Panc1 (cell line): ENCODE results near the gene PRDM1. TPM values are rescaled to one million over a fixed set of nuclear protein-coding genes. Genes with fewer than 3 reads are reported as not detected.

Source experiments
- ATAC-seq: fragments of 200-7000 bp; cut with Tn5 transposase; 2 replicates; pipeline ENCODE4 v1.9.1; 2020; ENCODE audit warnings: mild to moderate bottlenecking, moderate library complexity
- BruUV-seq: library from RNA; stranded (reverse); fragments of 400-500 nt; replicated peaks from 2 replicates; lab custom pipeline; 2021; lab: Mats Ljungman, UMichigan
- CTCF ChIA-PET: fragments of 300-600 bp; sonication (Branson Sonifier 250); formaldehyde crosslinking; loops from one replicate; lab custom pipeline; 2022; ENCODE audit warnings: antibody characterized with exemption; lab: Charles Lee
- POLR2A ChIA-PET: fragments of 300-600 bp; sonication (Branson Sonifier 250); formaldehyde crosslinking; loops from one replicate; lab custom pipeline; 2022; ENCODE audit warnings: antibody characterized with exemption; lab: Charles Lee
- DNase-seq: peaks from one replicate; pipeline ENCODE4 v3.0.0-alpha.2; 2010; ENCODE audit warnings: low read depth, low spot score
- H3K27ac ChIP-seq: 2 replicates; pipeline ENCODE4 v1.5.1; 2011; ENCODE audit warnings: mild to moderate bottlenecking, low read length, inconsistent platforms
- H3K27me3 ChIP-seq: fragments of 200-500 bp; sonication (Bioruptor generic); 2 replicates; pipeline ENCODE4 v1.6.0; 2014; ENCODE audit warnings: low read length, inconsistent platforms; ENCODE audit not compliant: control insufficient read depth, insufficient read depth
- H3K36me3 ChIP-seq: fragments of 200-500 bp; sonication (Bioruptor generic); 2 replicates; pipeline ENCODE4 v1.5.1; 2014; ENCODE audit warnings: inconsistent platforms, mild to moderate bottlenecking, low read length, moderate library complexity; ENCODE audit not compliant: control insufficient read depth, insufficient read depth
- H3K4me1 ChIP-seq: 2 replicates; pipeline ENCODE4 v1.5.1; 2011; ENCODE audit warnings: inconsistent platforms, mild to moderate bottlenecking, low read length, moderate library complexity; ENCODE audit not compliant: control insufficient read depth, insufficient read depth
- H3K4me3 ChIP-seq, 2 experiments: 2 replicates each; pipeline ENCODE4 v1.5.1; 2011 to 2012; ENCODE audit warnings: low read depth in 2 of 2, low read length in 2 of 2, mild to moderate bottlenecking in 2 of 2, inconsistent platforms in 1 of 2, moderate library complexity in 1 of 2
- H3K9me3 ChIP-seq: fragments of 200-500 bp; sonication (Bioruptor generic); 2 replicates; pipeline ENCODE4 v1.5.1; 2014; ENCODE audit warnings: low read depth, mild to moderate bottlenecking, inconsistent platforms, low read length, moderate library complexity; ENCODE audit not compliant: control insufficient read depth, insufficient read depth
- POLR2AphosphoS5 ChIP-seq: IDR thresholded peaks from 2 replicates; pipeline ENCODE4 v1.6.1; 2012; ENCODE audit warnings: mild to moderate bottlenecking, low read depth, low read length, moderate library complexity
- SIN3A ChIP-seq: IDR thresholded peaks from 2 replicates; pipeline ENCODE4 v1.6.1; 2012; ENCODE audit warnings: low read depth, mild to moderate bottlenecking, low read length, moderate library complexity, borderline replicate concordance; ENCODE audit not compliant: insufficient read depth
- TCF7L2 ChIP-seq: IDR thresholded peaks from 2 replicates; pipeline ENCODE4 v1.6.1; 2011; ENCODE audit warnings: mild to moderate bottlenecking, low read depth, low read length, inconsistent platforms
- in situ Hi-C: cut with HindIII; loops from 2 replicates; pipeline ENCODE4 v1.10.0; 2016; ENCODE audit warnings: low sequenced_read_pairs, low pct_unique_long_range_greater_than_20kb
- intact Hi-C: fragments of 100-400 bp; cut with micrococcal nuclease; formaldehyde crosslinking; loops from one replicate; pipeline ENCODE4 v1.10.0; 2022; ENCODE audit not compliant: unreplicated experiment
- total RNA-seq: library from RNA; stranded (reverse); gene quantifications from one replicate; pipeline ENCODE4 v1.2.1, GENCODE V29; 2021; ENCODE audit not compliant: unreplicated experiment
- TF ChIP-seq, protein P1 (sequence below): fragments of 450-650 bp; IDR thresholded peaks from 2 replicates; pipeline ENCODE4 v1.5.1; 2017; ENCODE audit warnings: mild to moderate bottlenecking
- TF ChIP-seq, protein P2 (sequence below), 2 experiments: IDR thresholded peaks; 2 replicates each; pipeline ENCODE4 v1.6.1; 2011 to 2012; ENCODE audit warnings: low read depth in 2 of 2, control low read depth in 1 of 2, low read length in 1 of 2, mild to moderate bottlenecking in 1 of 2, moderate library complexity in 1 of 2; ENCODE audit not compliant: insufficient read depth in 1 of 2

The PRDM1 gene
- total RNA-seq, 1 experiment from 2014 or later, result 2.6 TPM

DNA sequence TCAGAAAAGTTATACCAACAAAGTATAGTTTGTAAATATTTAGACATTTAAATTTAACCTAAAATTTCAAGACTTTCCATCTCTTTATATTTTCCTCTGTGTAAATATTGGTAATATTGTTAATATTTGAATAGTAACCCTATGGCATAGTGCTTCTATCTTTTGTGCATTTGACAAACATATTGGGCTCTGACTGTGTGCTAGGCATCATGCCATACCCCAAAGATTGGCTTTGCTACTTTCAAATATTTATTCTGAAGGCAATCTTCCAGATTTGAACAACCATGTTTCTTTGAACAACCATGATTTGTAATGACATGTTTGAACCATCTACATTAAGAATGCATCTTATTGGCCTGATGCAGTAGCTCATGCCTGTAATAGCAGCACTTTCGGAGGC lies 15.5 kb upstream of the PRDM1 start:
- ChIA-PET CTCF (no interaction called here), POLR2A (no interaction called here)
- BruUV-seq, result no TSS peak
- in situ Hi-C loops, result no loop called here
- Histone ChIP-seq H3K4me1 (no peaks in the 10 kb centered on the region), H3K27me3 (no peaks in the 10 kb centered on the region), H3K4me3 (no peak overlapping the region), H3K36me3 (no peaks in the 10 kb centered on the region), H3K27ac (no peak overlapping the region), H3K9me3 (no peaks in the 10 kb centered on the region)
- intact Hi-C loops, result no loop called here
- TF ChIP-seq TCF7L2 (no peak), SIN3A (no peak), POLR2AphosphoS5 (no peak)
- TF ChIP-seq, protein P1, sequence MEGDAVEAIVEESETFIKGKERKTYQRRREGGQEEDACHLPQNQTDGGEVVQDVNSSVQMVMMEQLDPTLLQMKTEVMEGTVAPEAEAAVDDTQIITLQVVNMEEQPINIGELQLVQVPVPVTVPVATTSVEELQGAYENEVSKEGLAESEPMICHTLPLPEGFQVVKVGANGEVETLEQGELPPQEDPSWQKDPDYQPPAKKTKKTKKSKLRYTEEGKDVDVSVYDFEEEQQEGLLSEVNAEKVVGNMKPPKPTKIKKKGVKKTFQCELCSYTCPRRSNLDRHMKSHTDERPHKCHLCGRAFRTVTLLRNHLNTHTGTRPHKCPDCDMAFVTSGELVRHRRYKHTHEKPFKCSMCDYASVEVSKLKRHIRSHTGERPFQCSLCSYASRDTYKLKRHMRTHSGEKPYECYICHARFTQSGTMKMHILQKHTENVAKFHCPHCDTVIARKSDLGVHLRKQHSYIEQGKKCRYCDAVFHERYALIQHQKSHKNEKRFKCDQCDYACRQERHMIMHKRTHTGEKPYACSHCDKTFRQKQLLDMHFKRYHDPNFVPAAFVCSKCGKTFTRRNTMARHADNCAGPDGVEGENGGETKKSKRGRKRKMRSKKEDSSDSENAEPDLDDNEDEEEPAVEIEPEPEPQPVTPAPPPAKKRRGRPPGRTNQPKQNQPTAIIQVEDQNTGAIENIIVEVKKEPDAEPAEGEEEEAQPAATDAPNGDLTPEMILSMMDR, result no peak
- TF ChIP-seq, protein P2, sequence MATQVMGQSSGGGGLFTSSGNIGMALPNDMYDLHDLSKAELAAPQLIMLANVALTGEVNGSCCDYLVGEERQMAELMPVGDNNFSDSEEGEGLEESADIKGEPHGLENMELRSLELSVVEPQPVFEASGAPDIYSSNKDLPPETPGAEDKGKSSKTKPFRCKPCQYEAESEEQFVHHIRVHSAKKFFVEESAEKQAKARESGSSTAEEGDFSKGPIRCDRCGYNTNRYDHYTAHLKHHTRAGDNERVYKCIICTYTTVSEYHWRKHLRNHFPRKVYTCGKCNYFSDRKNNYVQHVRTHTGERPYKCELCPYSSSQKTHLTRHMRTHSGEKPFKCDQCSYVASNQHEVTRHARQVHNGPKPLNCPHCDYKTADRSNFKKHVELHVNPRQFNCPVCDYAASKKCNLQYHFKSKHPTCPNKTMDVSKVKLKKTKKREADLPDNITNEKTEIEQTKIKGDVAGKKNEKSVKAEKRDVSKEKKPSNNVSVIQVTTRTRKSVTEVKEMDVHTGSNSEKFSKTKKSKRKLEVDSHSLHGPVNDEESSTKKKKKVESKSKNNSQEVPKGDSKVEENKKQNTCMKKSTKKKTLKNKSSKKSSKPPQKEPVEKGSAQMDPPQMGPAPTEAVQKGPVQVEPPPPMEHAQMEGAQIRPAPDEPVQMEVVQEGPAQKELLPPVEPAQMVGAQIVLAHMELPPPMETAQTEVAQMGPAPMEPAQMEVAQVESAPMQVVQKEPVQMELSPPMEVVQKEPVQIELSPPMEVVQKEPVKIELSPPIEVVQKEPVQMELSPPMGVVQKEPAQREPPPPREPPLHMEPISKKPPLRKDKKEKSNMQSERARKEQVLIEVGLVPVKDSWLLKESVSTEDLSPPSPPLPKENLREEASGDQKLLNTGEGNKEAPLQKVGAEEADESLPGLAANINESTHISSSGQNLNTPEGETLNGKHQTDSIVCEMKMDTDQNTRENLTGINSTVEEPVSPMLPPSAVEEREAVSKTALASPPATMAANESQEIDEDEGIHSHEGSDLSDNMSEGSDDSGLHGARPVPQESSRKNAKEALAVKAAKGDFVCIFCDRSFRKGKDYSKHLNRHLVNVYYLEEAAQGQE (IDR thresholded peaks at IDR 0.05; ENCODE audit: insufficient read depth in 1 of 2, low read depth in 2 of 2, low read length in 1 of 2), result no peak
- DNase-seq (no peak), ATAC-seq (no peak)

DNA sequence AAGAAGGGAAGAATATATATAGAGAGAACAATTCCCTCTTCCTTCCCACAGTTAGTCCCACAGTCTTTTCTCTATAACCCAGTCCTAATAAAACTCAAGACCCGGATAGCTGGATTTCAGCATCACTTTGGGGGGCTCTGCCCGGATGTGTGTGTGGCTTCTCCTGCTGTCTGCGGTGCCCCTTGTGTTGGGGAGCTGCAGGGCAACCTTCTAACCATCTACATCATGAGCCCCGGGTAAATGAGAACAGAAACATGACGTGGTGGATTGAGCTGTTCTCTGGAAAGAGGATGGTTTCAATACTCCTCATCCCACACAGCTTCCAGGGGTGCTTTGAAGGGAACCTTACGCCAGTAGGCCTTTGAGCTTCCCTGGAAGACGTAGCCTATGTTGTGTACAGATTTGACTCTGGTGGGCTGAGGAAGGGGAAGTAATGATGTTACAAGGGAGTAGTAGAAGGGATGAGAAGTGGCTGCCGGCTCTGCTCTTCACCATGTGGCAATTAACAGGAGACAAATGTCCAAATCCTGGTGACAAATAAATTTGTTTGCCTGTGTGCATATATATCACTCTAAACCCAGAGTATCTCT lies 13.5 kb upstream of the PRDM1 start:
- POLR2A ChIA-PET, result interaction anchor here (0.7 kb wide), 1 partner anchor 24 kb away, joined by 18 read pairs; no protein-coding TSS in a partner anchor
- no peak for ATAC-seq
- H3K9me3 ChIP-seq, result no peaks in the 10 kb centered on the region

More for the DNA sequence above, 13.5 kb upstream of the PRDM1 start:
- Histone ChIP-seq H3K36me3 (no peaks in the 10 kb centered on the region), H3K27me3 (no peaks in the 10 kb centered on the region), H3K4me1 (no peaks in the 10 kb centered on the region), H3K4me3 (no peak overlapping the region), H3K27ac (no peak overlapping the region)
- DNase-seq, result no peak
- TF ChIP-seq SIN3A, result no peak
- no peak for TF ChIP-seq TCF7L2
- TF ChIP-seq, protein P2 (IDR thresholded peaks at IDR 0.05; ENCODE audit: insufficient read depth in 1 of 2, low read depth in 2 of 2, low read length in 1 of 2), result no peak
- TF ChIP-seq, protein P1, result no peak
- TF ChIP-seq POLR2AphosphoS5, result no peak
- CTCF ChIA-PET, result no interaction called here
- BruUV-seq, result no TSS peak
- in situ Hi-C loops, result no loop called here
- intact Hi-C loops, result no loop called here
